ENCODE measurements around the gene CERK.

DNA sequence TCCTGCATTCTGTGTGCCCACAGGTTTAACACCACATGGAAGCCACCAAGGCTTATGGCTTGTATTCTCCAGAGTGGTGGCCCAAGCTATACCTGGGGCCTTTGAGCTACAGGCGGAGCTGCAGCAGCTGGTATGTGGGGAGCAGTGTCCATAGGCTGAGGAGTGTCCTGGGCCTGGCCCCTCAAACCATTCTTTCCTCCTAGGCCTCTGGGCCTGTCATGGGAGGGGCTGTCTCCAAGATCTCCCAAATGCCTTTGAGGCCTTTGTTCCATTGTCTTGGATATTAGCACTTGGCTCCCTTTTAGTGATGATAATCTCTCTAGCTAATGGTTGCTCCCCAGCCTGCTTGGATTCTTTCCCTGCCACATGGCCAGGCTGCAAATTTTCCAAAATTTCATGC lies 18.0 kb upstream of the CERK start:
- TF ChIP-seq POLR2A (IDR thresholded peaks at IDR 0.05; ENCODE audit: low read length) (no peak), GATA1 (IDR thresholded peaks at IDR 0.05; ENCODE audit: low read depth, low read length) (no peak)
